Mucosa of rectum (tissue), 2 donors: ENCODE measurements around the gene MSH3.
"Not testable (repeated sequence)": the region's sequence is repeated elsewhere in the genome, so short reads cannot be mapped to it uniquely, and the experiment has no call there.

Source experiments
- H3K27ac ChIP-seq, 2 donors: one replicate each; pipeline ENCODE4 v1.7.0; 2013; ENCODE audit warnings: inconsistent platforms in 2 of 2, low read depth in 2 of 2, low read length in 2 of 2
- H3K27me3 ChIP-seq, 2 donors: one replicate each; pipeline ENCODE4 v1.7.0; 2013; ENCODE audit warnings: low read length in 2 of 2; ENCODE audit not compliant: control insufficient read depth in 2 of 2, insufficient read depth in 2 of 2
- H3K36me3 ChIP-seq, 2 donors: one replicate each; pipeline ENCODE4 v1.7.0; 2013; ENCODE audit warnings: low read length in 2 of 2; ENCODE audit not compliant: control insufficient read depth in 2 of 2, insufficient read depth in 2 of 2
- H3K4me1 ChIP-seq, 2 donors: one replicate each; pipeline ENCODE4 v1.7.0; 2013; ENCODE audit warnings: low read length in 2 of 2, mild to moderate bottlenecking in 1 of 2; ENCODE audit not compliant: control insufficient read depth in 2 of 2, insufficient read depth in 2 of 2
- H3K4me3 ChIP-seq, 2 donors: one replicate each; pipeline ENCODE4 v1.7.0; 2013; ENCODE audit warnings: low read length in 2 of 2
- H3K9ac ChIP-seq, 2 donors: one replicate each; pipeline ENCODE4 v1.7.0; 2013; ENCODE audit warnings: low read length in 2 of 2, low read depth in 1 of 2, mild to moderate bottlenecking in 1 of 2
- H3K9me3 ChIP-seq, 2 donors: one replicate each; pipeline ENCODE4 v1.7.0; 2013; ENCODE audit warnings: low read length in 2 of 2; ENCODE audit not compliant: control insufficient read depth in 2 of 2
- donor health status: healthy.
- donor health status: Normal muscosa, but diverticular disease.

The MSH3 gene

GRCh38 chr5:80654054-80654390, 430 bp upstream of the MSH3 start:
- Histone ChIP-seq H3K36me3 (peaks cover 5 to 18% of the 10 kb centered on the region in 2 donors), H3K27me3 (no peaks in the 10 kb centered on the region), H3K27ac (peak overlapping the region; percentile 73 to 95), H3K9ac (peak overlapping the region; percentile 62 to 63), H3K4me3 (peak overlapping the region; percentile 76), H3K4me1 (peaks cover 5 to 15% of the 10 kb centered on the region in 2 donors), H3K9me3 (no peaks in the 10 kb centered on the region)

- Histone ChIP-seq H3K9ac (peak overlapping the region; percentile 38 to 69), H3K4me3 (peak overlapping the region; percentile 67 to 76), H3K27ac (peak overlapping the region; percentile 91 to 95), H3K9me3 (no peaks in the 10 kb centered on the region), H3K36me3 (peaks cover 13 to 27% of the 10 kb centered on the region in 2 donors), H3K27me3 (no peaks in the 10 kb centered on the region), H3K4me1 (peaks cover 5 to 15% of the 10 kb centered on the region in 2 donors)
Observed at GRCh38 chr5:80655231-80655774, 851 bp downstream of the MSH3 start.

- no peaks in the 10 kb centered on the region for H3K27me3 ChIP-seq
- H3K4me1 ChIP-seq: peaks cover 5 to 15% of the 10 kb centered on the region in 2 donors
- H3K9ac ChIP-seq: no peak overlapping the region
- H3K27ac ChIP-seq: no peak overlapping the region
- H3K4me3 ChIP-seq: no peak overlapping the region
- peaks cover 16 to 29% of the 10 kb centered on the region in 2 donors for H3K36me3 ChIP-seq
- no peaks in the 10 kb centered on the region for H3K9me3 ChIP-seq
Observed at GRCh38 chr5:80656425-80656824, 2.0 kb downstream of the MSH3 start.

- H3K36me3 ChIP-seq: peaks cover 23 to 29% of the 10 kb centered on the region in 2 donors
- peaks cover under 1 to 7% of the 10 kb centered on the region in 2 donors for H3K4me1 ChIP-seq
- H3K9ac ChIP-seq: no peak overlapping the region
Observed at GRCh38 chr5:80659106-80659505, 4.7 kb downstream of the MSH3 start.

GRCh38 chr5:80660661-80661060, 6.2 kb downstream of the MSH3 start:
- H3K27me3 ChIP-seq, H3K4me1 ChIP-seq, H3K4me3 ChIP-seq, H3K9ac ChIP-seq, H3K9me3 ChIP-seq, H3K27ac ChIP-seq: not testable (repeated sequence)
- peaks cover 25 to 35% of the 10 kb centered on the region in 2 donors for H3K36me3 ChIP-seq

More at GRCh38 chr5:80659106-80659505, 4.7 kb downstream of the MSH3 start:
- no peak overlapping the region for H3K4me3 ChIP-seq
- no peaks in the 10 kb centered on the region for H3K27me3 ChIP-seq
- H3K9me3 ChIP-seq: no peaks in the 10 kb centered on the region
- H3K27ac ChIP-seq: no peak overlapping the region

GRCh38 chr5:80662108-80662507, 7.7 kb downstream of the MSH3 start:
- no peak overlapping the region for H3K27ac ChIP-seq
- no peak overlapping the region for H3K9ac ChIP-seq
- H3K4me1 ChIP-seq: no peaks in the 10 kb centered on the region
- H3K4me3 ChIP-seq: no peak overlapping the region
- no peaks in the 10 kb centered on the region for H3K9me3 ChIP-seq
- H3K27me3 ChIP-seq: no peaks in the 10 kb centered on the region
- peaks cover 30 to 39% of the 10 kb centered on the region in 2 donors for H3K36me3 ChIP-seq

GRCh38 chr5:80665057-80665456, 10.6 kb downstream of the MSH3 start:
- no peaks in the 10 kb centered on the region for H3K9me3 ChIP-seq
- H3K36me3 ChIP-seq: peaks cover 22 to 27% of the 10 kb centered on the region in 2 donors
- no peak overlapping the region for H3K4me3 ChIP-seq

GRCh38 chr5:80667384-80667783, 12.9 kb downstream of the MSH3 start:
- Histone ChIP-seq H3K4me3 (no peak overlapping the region), H3K27me3 (no peaks in the 10 kb centered on the region), H3K4me1 (peaks cover 0 to 4% of the 10 kb centered on the region in 2 donors), H3K27ac (no peak overlapping the region), H3K9me3 (no peaks in the 10 kb centered on the region), H3K9ac (no peak overlapping the region), H3K36me3 (peaks cover 18 to 27% of the 10 kb centered on the region in 2 donors)

More at GRCh38 chr5:80665057-80665456, 10.6 kb downstream of the MSH3 start:
- no peaks in the 10 kb centered on the region for H3K27me3 ChIP-seq
- no peak overlapping the region for H3K9ac ChIP-seq
- peaks cover 0 to 4% of the 10 kb centered on the region in 2 donors for H3K4me1 ChIP-seq
- no peak overlapping the region for H3K27ac ChIP-seq

GRCh38 chr5:80668016-80668969, 13.8 kb downstream of the MSH3 start:
- peak overlapping the region in 1 of 2 donors; percentile 42 for H3K4me3 ChIP-seq
- no peaks in the 10 kb centered on the region for H3K9me3 ChIP-seq
- peaks cover 20 to 34% of the 10 kb centered on the region in 2 donors for H3K36me3 ChIP-seq
- H3K27ac ChIP-seq: peak overlapping the region in 1 of 2 donors; percentile 36
- peaks cover 0 to 4% of the 10 kb centered on the region in 2 donors for H3K4me1 ChIP-seq
- H3K9ac ChIP-seq: peak overlapping the region in 1 of 2 donors; percentile 5
- H3K27me3 ChIP-seq: no peaks in the 10 kb centered on the region

- Histone ChIP-seq H3K9me3 (no peaks in the 10 kb centered on the region), H3K4me3 (no peak overlapping the region), H3K4me1 (peaks cover 0 to 4% of the 10 kb centered on the region in 2 donors), H3K9ac (no peak overlapping the region), H3K36me3 (peaks cover 26 to 39% of the 10 kb centered on the region in 2 donors), H3K27ac (no peak overlapping the region), H3K27me3 (no peaks in the 10 kb centered on the region)
Observed at GRCh38 chr5:80672140-80672736, 17.8 kb downstream of the MSH3 start.
